GM10248 (cell line): ENCODE results near the gene RFPL1.

Source experiments
- CTCF ChIA-PET: fragments of 300-600 bp; sonication (Branson Sonifier 250); formaldehyde crosslinking; extraction: SDS; loops from one replicate; lab custom pipeline; 2021; ENCODE audit warnings: antibody characterized with exemption; lab: Yijun Ruan, JAX
- POLR2A ChIA-PET: fragments of 350-650 bp; sonication (Branson Sonifier 250); formaldehyde crosslinking; extraction: SDS; loops from one replicate; lab custom pipeline; 2020; ENCODE audit warnings: antibody characterized with exemption; lab: Yijun Ruan, JAX
- DNase-seq: peaks from one replicate; pipeline ENCODE4 v3.0.0; 2012; ENCODE audit errors: extremely low spot score
- CTCF ChIP-seq: IDR thresholded peaks from 2 replicates; pipeline ENCODE4 v1.5.1; 2012; ENCODE audit warnings: mild to moderate bottlenecking, low read depth; ENCODE audit errors: extremely low read depth, missing control alignments, control extremely low read depth

RFPL1 gene

GRCh38 chr22:29426476-29426875 is 11.9 kb upstream of the RFPL1 start:
- ChIA-PET POLR2A (no interaction called here), CTCF (no interaction called here)
- no peak for DNase-seq
- no peak for TF ChIP-seq CTCF

GRCh38 chr22:29427176-29427760 is 11.1 kb upstream of the RFPL1 start:
- no peak for DNase-seq
- ChIA-PET POLR2A (no interaction called here), CTCF (no interaction called here)
- TF ChIP-seq CTCF, result no peak

- CTCF ChIA-PET, result interaction anchor here (1.2 kb wide), 1 partner anchor 21 kb away, joined by 3 read pairs; no protein-coding TSS in a partner anchor
- no peak for DNase-seq
- POLR2A ChIA-PET, result no interaction called here
- no peak for TF ChIP-seq CTCF
Measured at GRCh38 chr22:29431986-29432385, 6.4 kb upstream of the RFPL1 start.

GRCh38 chr22:29433856-29434255 is 4.5 kb upstream of the RFPL1 start:
- CTCF ChIA-PET, result interaction anchor here (1.5 kb wide), 1 partner anchor 10 kb away, joined by 3 read pairs; no protein-coding TSS in a partner anchor
- no peak for DNase-seq
- no peak for TF ChIP-seq CTCF
- POLR2A ChIA-PET, result no interaction called here

- TF ChIP-seq CTCF, result no peak
- DNase-seq, result no peak
- POLR2A ChIA-PET, result no interaction called here
- CTCF ChIA-PET, result interaction anchor here (1.5 kb wide), 1 partner anchor 11 kb away, joined by 3 read pairs; no protein-coding TSS in a partner anchor
Measured at GRCh38 chr22:29434288-29434687, 4.1 kb upstream of the RFPL1 start.

GRCh38 chr22:29435236-29436136 is 2.9 kb upstream of the RFPL1 start:
- no peak for DNase-seq
- no peak for TF ChIP-seq CTCF
- CTCF ChIA-PET, result no interaction called here
- POLR2A ChIA-PET, result no interaction called here
